ENCODE measurements around the gene COL12A1.

Gene COL12A1

DNA sequence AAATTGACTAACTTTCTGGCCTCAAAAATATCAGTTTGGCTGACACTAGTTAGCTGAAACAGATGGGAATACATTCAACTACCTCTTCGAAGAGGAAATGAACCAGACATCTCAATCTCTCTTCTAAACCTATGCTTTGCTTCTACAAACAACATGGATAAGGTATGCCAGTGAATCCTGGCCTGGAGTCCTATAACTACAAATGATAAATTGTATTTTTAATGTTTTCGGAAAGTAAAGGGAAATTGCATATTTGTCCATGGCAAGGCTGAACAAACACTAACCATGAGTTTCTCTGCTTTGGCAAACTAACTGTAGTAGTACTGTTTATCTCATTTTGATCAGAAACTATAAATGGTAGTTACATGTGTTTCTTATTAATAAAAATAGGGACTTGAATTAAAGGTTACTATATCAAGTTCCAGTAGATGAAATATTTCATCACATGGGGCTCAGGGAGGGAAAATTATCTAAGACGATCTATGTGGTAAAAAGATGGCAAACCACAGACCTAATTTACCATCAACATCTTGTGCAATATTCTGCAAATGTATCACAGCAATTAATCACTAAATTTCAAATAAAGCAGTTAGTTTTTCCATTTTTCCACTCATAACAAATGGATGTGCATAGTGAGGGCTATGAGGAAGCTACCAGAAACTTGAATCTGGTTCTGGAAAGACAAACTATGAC, 76.8 kb downstream of the COL12A1 start:
- TF ChIP-seq CTCF (conservative IDR thresholded peaks at IDR 0.05; ENCODE audit: low read depth, low read length), result no peak
- peak; percentile 22 for DNase-seq (ENCODE audit: low read depth)
- no peak overlapping the region for H3K4me3 ChIP-seq (ENCODE audit: low read depth, low read length)

GRCh38 chr6:75126518-75126917, 79.3 kb downstream of the COL12A1 start:
- peak; percentile 76 for DNase-seq (ENCODE audit: low read depth)
- TF ChIP-seq CTCF (conservative IDR thresholded peaks at IDR 0.05; ENCODE audit: low read depth, low read length), result no peak
- no peak overlapping the region for H3K4me3 ChIP-seq (ENCODE audit: low read depth, low read length)

GRCh38 chr6:75124983-75125382, 80.9 kb downstream of the COL12A1 start:
- no peak overlapping the region for H3K4me3 ChIP-seq (ENCODE audit: low read depth, low read length)
- DNase-seq (ENCODE audit: low read depth), result peak; percentile 73
- TF ChIP-seq CTCF (conservative IDR thresholded peaks at IDR 0.05; ENCODE audit: low read depth, low read length), result no peak

- peak; percentile 15 for TF ChIP-seq CTCF (conservative IDR thresholded peaks at IDR 0.05; ENCODE audit: low read depth, low read length)
- no peak overlapping the region for H3K4me3 ChIP-seq (ENCODE audit: low read depth, low read length)
- no peak for DNase-seq (ENCODE audit: low read depth)
Measured at GRCh38 chr6:75124085-75124484, 81.8 kb downstream of the COL12A1 start.

GRCh38 chr6:75118925-75119515, 86.8 kb downstream of the COL12A1 start:
- no peak for DNase-seq (ENCODE audit: low read depth)
- H3K4me3 ChIP-seq (ENCODE audit: low read depth, low read length), result no peak overlapping the region
- TF ChIP-seq CTCF (conservative IDR thresholded peaks at IDR 0.05; ENCODE audit: low read depth, low read length), result no peak

- TF ChIP-seq CTCF (conservative IDR thresholded peaks at IDR 0.05; ENCODE audit: low read depth, low read length), result no peak
- peak; percentile 43 for DNase-seq (ENCODE audit: low read depth)
- no peak overlapping the region for H3K4me3 ChIP-seq (ENCODE audit: low read depth, low read length)
Measured at GRCh38 chr6:75117701-75118100, 88.2 kb downstream of the COL12A1 start.

DNA sequence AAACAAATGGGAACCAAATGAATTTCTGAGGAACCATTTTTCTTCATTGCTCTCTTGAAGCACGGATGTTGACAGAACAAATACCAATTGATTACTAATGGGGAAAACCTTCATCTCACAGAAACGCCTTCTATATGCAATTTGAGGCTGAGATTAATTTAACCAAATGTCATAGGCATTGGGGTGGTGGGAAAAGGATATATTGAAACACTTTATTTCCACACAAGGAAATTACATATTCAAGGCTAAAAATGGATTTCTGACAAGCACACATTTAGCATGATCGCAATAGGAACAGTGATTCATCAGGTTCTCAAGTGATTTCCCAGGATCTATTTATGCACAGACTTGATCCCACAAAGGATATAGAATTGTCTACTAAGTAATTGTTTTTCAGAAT, 88.9 kb downstream of the COL12A1 start:
- peak; percentile 42 for DNase-seq (ENCODE audit: low read depth)
- H3K4me3 ChIP-seq (ENCODE audit: low read depth, low read length), result no peak overlapping the region
- TF ChIP-seq CTCF (conservative IDR thresholded peaks at IDR 0.05; ENCODE audit: low read depth, low read length), result no peak
